ENCODE measurements around the gene MYO10. TPM values are rescaled to one million over a fixed set of nuclear protein-coding genes. Genes with fewer than 3 reads are reported as not detected.
"Not testable (repeated sequence)": the region's sequence is repeated elsewhere in the genome, so short reads cannot be mapped to it uniquely, and the experiment has no call there.

MYO10 gene
- total RNA-seq, 1 donor from 2014 or later: 20.0 TPM

GRCh38 chr5:16726538-16726946 is 209.5 kb downstream of the MYO10 start:
- no peaks in the 10 kb centered on the region for H3K4me1 ChIP-seq
- no peak overlapping the region for H3K27ac ChIP-seq
- intact Hi-C loops (cut with DNase I): no loop called here
- H3K4me3 ChIP-seq: no peak overlapping the region
- TF ChIP-seq CTCF (IDR thresholded peaks at IDR 0.05): no peak
- DNase-seq (ENCODE audit: low spot score in 2 of 2): no peak
- no peaks in the 10 kb centered on the region for H3K27me3 ChIP-seq
- no peaks in the 10 kb centered on the region for H3K9me3 ChIP-seq
- no peaks in the 10 kb centered on the region for H3K36me3 ChIP-seq

GRCh38 chr5:16725575-16725974 is 210.5 kb downstream of the MYO10 start:
- intact Hi-C loops (cut with DNase I): no loop called here
- DNase-seq (ENCODE audit: low spot score in 2 of 2): no peak
- TF ChIP-seq CTCF (IDR thresholded peaks at IDR 0.05): no peak
- Histone ChIP-seq H3K27ac (no peak overlapping the region), H3K4me1 (no peaks in the 10 kb centered on the region), H3K36me3 (no peaks in the 10 kb centered on the region), H3K4me3 (no peak overlapping the region), H3K9me3 (no peaks in the 10 kb centered on the region), H3K27me3 (no peaks in the 10 kb centered on the region)

- no peak for DNase-seq (ENCODE audit: low spot score in 2 of 2)
- no peak for TF ChIP-seq CTCF (IDR thresholded peaks at IDR 0.05)
- no peaks in the 10 kb centered on the region for H3K27me3 ChIP-seq
- H3K9me3 ChIP-seq: no peaks in the 10 kb centered on the region
- no peaks in the 10 kb centered on the region for H3K36me3 ChIP-seq
- no peak overlapping the region for H3K27ac ChIP-seq
- intact Hi-C loops (cut with DNase I): no loop called here
- H3K4me1 ChIP-seq: no peaks in the 10 kb centered on the region
- H3K4me3 ChIP-seq: no peak overlapping the region
These were observed 212.3 kb downstream of the MYO10 start for GRCh38 chr5:16723821-16724220.

- intact Hi-C loops (cut with DNase I): no loop called here
- Histone ChIP-seq H3K4me3 (no peak overlapping the region), H3K27me3 (no peaks in the 10 kb centered on the region), H3K27ac (no peak overlapping the region), H3K9me3 (no peaks in the 10 kb centered on the region), H3K4me1 (no peaks in the 10 kb centered on the region), H3K36me3 (no peaks in the 10 kb centered on the region)
- no peak for TF ChIP-seq CTCF (IDR thresholded peaks at IDR 0.05)
- no peak for DNase-seq (ENCODE audit: low spot score in 2 of 2)
These were observed 214.0 kb downstream of the MYO10 start for GRCh38 chr5:16722097-16722495.

- no peak overlapping the region for H3K4me3 ChIP-seq
- no peaks in the 10 kb centered on the region for H3K36me3 ChIP-seq
- no peaks in the 10 kb centered on the region for H3K9me3 ChIP-seq
- DNase-seq (ENCODE audit: low spot score in 2 of 2): no peak
- intact Hi-C loops (cut with DNase I): no loop called here
- H3K4me1 ChIP-seq: no peaks in the 10 kb centered on the region
- no peak for TF ChIP-seq CTCF (IDR thresholded peaks at IDR 0.05)
- no peak overlapping the region for H3K27ac ChIP-seq
- H3K27me3 ChIP-seq: no peaks in the 10 kb centered on the region
These were observed 214.7 kb downstream of the MYO10 start for GRCh38 chr5:16721151-16722096.

- H3K9me3 ChIP-seq; intact Hi-C loops (cut with DNase I); DNase-seq (ENCODE audit: low spot score in 2 of 2); H3K27ac ChIP-seq; H3K4me3 ChIP-seq; H3K36me3 ChIP-seq; H3K27me3 ChIP-seq; H3K4me1 ChIP-seq: not testable (repeated sequence)
These were observed 218.1 kb downstream of the MYO10 start for GRCh38 chr5:16718036-16718435.
